Measurements from ENCODE around the gene MYL4. TPM values are rescaled to one million over a fixed set of nuclear protein-coding genes. Genes with fewer than 3 reads are reported as not detected.
"Not testable (repeated sequence)": the region's sequence is repeated elsewhere in the genome, so short reads cannot be mapped to it uniquely, and the experiment has no call there.

MYL4 gene
- total RNA-seq: 4.2 TPM

DNA sequence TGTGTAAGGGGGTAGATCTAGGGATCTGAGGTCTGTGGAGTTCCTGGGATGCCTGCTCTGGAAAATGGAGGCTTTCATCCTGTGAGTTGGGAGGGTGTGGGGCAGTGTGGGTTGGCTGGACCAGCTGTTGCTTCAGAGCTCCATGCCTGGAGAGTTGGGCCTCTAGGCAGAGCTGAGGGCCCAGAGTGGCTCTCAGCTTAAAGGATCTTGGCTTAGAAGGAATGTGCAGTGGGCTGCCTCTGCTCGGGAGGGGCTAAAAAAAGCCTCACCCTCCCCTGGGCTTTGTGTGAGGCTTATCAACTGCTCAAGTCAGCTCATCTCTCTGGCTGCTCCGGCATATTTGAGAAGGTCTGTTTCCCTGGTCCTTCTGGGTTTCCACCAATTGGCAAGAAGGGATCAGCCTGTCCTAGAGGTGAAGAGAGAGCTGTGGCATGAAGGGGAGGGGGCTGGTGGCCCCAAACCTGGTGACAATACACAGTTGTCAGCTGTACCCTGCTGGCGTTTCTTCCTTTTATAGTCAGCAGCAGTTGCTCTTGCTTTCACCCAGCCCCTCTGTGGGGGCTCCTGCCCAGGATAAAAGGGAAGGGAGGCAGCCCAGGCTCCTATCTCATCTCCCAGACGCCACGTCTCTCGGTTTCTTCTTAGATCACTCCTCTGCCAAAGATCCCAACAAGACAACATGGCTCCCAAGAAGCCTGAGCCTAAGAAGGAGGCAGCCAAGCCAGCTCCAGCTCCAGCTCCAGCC is at the start of gene MYL4:
MYL4 (plus strand) TSS at position 605 of the 745 bp plus-strand sequence; CDS start at position 680, 75 bp downstream.
- DNase-seq: no peak

GRCh38 chr17:47162013-47162622 is 47.0 kb upstream of the MYL4 start:
- DNase-seq: no peak

DNA sequence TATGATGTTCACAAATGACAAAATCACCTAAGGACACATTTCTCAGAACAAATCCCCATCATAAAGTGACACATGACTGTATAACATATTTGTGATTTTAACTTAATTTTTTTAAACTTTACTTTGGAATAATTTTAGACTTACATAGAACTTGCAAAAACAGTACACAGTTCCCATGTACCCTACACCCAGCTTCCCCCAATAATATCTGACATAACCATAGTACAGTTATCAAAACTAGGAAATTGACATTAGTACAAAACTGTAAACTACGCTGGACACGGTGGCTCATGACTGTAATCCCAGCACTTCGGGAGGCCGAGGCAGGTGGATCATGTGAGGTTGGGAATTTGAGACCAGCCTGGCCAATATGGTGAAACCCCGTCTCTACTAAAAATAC is 44.9 kb upstream of the MYL4 start:
- no peak for DNase-seq

DNA sequence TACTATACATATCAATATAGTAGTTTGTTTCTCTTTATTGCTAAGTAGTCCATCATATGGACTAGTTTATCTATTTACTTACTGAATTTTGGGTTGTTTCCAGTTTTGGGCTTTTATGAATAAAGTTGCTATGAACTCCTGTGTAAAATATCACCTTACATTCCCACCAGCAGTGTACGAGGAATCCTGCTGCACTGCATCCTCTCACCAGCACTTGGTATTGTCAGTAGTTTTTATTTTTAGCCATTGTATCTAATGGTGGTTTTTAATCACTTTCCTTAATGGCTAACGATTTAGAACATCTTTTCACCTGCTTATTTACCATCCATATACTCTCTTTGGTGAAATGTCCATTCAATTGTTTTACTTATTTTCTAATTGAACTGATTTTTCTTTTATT is 44.0 kb upstream of the MYL4 start:
- DNase-seq: no peak

DNA sequence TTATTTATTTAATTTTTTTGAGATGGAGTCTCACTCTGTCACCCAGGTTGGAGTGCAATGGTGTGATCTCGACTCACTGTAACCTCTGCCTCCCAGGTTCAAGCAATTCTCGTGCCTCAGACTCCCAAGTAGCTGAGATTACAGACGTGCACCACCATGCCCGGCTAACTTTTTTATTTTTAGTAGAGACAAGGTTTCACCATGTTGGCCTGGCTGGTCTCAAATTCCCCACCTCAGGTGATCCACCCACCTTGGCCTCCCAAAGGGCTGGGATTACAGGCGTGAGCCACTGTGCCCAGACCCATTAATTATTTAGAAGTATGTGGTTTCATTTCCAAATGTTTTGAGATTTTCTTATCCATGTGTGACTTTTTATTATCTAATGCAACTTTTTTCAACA is 42.3 kb upstream of the MYL4 start:
- not testable (repeated sequence) for DNase-seq

DNA sequence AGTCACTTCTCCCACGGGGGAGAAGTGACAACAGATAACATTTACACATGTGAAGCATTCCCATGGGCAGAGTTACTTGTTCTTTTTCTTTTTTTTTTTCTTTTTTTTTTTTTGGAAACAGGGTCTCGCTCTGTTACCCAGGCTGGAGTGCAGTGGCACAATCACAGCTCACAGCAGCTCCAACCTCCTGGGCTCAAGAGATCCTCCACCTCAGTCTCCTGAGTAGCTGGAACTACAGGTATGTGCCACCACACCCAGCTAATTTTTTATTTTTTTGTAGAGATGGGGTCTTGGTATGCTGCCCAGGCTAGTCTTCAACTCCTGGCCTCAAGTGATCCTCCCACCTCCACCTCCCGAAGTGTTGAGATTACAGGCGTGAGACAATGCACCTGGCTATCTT is 40.3 kb upstream of the MYL4 start:
- not testable (repeated sequence) for DNase-seq

- no peak for DNase-seq
Observed at GRCh38 chr17:47170710-47171109, 38.4 kb upstream of the MYL4 start.

GRCh38 chr17:47172696-47173565 is 36.2 kb upstream of the MYL4 start:
- no peak for DNase-seq

- not testable (repeated sequence) for DNase-seq
Observed at GRCh38 chr17:47174823-47175222, 34.3 kb upstream of the MYL4 start.

DNA sequence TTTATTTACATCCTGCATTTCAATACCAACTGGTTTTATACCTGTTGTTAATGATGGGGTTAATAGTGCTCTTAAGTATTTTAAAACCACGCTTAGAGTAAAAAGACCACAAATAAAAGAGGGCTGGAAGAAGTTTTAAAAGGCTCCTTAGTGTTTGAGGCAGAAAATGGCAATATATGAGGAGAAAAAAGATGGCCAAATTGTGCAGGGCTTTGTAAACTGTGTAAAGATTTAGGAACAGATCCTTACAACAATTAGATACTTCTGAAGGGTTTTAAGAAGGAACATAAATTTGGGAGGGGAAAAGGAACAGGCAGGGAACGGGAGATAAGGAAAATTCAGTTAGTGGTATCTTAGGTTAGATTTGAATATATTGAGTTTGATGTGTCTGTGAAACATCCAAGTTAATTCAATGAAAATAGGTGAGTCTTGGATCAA is 32.7 kb upstream of the MYL4 start:
- DNase-seq: no peak

GRCh38 chr17:47177261-47177660 is 31.9 kb upstream of the MYL4 start:
- no peak for DNase-seq

DNA sequence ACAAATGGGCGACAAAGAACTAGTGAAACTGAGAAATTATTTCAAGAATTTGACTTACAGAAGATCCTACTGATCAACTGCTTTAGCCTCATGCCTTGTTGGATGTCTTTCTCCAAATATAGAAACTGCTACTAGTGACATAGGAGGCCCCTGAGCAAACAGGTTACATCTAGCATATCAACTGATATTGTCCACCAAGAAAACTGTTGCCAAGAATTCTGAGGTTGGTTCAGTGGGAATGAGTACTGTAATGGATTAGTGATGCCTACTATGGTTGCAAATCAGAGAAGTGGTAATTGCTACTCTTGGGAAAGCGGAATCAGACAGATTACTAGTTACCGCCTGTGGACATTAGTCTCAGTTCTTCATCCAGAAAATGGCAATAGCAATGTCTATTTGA is 30.0 kb upstream of the MYL4 start:
- no peak for DNase-seq

GRCh38 chr17:47180337-47180736 is 28.8 kb upstream of the MYL4 start:
- DNase-seq: no peak

GRCh38 chr17:47180988-47181387 is 28.2 kb upstream of the MYL4 start:
- not testable (repeated sequence) for DNase-seq

- no peak for DNase-seq
Observed at GRCh38 chr17:47184681-47185080, 24.5 kb upstream of the MYL4 start.

DNA sequence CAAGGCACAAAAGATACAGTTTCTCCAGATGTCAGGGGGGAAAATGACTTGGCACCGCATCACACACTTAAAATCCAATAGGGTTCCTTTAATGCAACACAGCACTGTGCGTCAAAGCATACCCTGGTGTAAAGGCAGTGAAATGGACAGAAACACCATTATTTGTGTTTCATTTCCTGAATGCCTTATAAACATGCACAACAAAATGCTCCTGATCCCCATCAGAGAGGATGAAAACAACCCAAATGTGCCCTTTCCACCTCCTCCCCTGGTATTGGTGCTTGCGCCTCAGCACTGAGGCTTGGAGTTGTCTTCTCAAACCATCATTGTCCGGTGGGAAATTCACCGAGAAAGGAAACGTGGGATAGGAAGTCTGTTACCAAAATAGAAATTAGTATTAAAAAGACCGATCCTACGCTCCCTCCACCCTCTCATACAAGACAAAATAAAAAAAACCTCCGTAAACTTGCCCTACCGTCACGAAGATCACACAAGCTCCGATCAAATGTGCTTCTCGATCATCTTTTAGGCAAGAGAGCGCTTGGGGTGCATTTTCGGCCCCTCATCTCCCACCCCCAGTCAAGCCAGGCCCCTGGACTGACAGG is 20.8 kb upstream of the MYL4 start:
- no peak for DNase-seq

GRCh38 chr17:47188876-47189731 is 20.0 kb upstream of the MYL4 start, which contains the start of gene CDC27:
Gene CDC27, minus strand, starts transcription at chr17:47189295. Its CDS starts 123 bp downstream, at chr17:47189172.
- peak; percentile 93 for DNase-seq

GRCh38 chr17:47189732-47190237 is 19.4 kb upstream of the MYL4 start:
- DNase-seq: no peak

DNA sequence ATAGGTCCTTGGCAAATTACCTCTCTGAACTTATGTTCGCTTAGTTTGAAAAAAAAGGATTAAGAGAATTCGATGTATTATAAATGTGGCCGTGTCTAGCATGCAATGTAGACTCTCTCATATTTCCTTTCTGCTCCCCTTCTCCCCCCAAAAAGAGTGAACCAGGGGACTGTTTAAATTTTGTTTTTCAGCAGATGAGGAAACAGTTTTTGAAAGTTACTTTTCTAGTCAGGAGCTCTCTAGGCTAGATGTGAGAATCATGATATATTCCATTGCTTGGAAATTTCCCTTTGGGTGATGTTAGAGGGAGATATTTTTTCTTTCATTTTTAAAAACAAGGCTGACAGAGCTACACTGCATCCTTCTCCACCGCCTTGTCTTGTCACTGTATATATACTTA is 18.9 kb upstream of the MYL4 start:
- no peak for DNase-seq

- DNase-seq: no peak
Observed at GRCh38 chr17:47190770-47191169, 18.4 kb upstream of the MYL4 start.

GRCh38 chr17:47192554-47192953 is 16.6 kb upstream of the MYL4 start:
- DNase-seq: no peak
